ENCODE measurements around the gene CYB5R3.
"Not testable (repeated sequence)": the region's sequence is repeated elsewhere in the genome, so short reads cannot be mapped to it uniquely, and the experiment has no call there.

Gene CYB5R3

DNA sequence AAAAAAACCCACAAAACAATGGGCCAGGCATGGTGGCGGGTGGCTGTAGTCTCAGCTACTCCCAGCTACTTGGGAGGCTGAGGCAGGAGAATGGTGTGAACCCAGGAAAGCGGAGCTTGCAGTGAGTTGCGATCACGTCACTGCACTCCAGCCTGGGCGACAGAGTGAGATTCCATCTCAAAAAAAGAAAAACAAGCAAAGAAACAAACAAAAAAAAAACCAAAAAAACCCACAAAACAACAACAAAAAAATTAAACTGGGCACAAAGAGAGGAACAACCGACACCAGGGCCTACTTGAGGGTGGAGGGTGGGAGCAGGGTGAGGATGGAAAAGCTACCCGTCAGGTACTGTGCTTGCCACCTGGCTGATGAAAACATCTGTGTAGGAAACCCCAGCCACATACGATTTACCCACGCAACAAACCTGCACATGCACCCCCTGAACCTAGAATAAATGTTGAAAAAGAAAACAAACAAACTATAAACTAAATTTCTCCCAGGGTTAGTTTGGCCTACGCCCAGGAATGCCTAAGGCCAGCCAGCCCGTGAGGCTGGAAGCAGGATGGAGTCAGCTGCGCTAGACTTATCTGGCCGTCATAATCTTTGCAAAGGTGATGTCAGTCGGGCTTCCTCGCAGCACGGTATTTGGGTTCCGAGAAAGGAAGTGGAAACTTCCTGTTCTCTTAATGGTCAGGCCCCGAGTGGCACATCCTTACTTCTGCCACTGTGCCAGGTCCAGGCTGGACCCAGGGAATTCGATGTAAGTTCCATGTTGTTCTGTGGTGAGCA is 21.9 kb upstream of the CYB5R3 start (continued):
- TF ChIP-seq RARB (CRISPR knock-in tag; IDR thresholded peaks at IDR 0.05) (no peak), ZNF565 (CRISPR knock-in tag; conservative IDR thresholded peaks at IDR 0.05; ENCODE audit: low read depth) (no peak), ZFP30 (CRISPR knock-in tag; IDR thresholded peaks at IDR 0.05) (no peak), ZNF70 (CRISPR knock-in tag; IDR thresholded peaks at IDR 0.05) (no peak), ESRRG (CRISPR knock-in tag; IDR thresholded peaks at IDR 0.05) (no peak), ZFP3 (CRISPR knock-in tag; IDR thresholded peaks at IDR 0.05) (no peak)

DNA sequence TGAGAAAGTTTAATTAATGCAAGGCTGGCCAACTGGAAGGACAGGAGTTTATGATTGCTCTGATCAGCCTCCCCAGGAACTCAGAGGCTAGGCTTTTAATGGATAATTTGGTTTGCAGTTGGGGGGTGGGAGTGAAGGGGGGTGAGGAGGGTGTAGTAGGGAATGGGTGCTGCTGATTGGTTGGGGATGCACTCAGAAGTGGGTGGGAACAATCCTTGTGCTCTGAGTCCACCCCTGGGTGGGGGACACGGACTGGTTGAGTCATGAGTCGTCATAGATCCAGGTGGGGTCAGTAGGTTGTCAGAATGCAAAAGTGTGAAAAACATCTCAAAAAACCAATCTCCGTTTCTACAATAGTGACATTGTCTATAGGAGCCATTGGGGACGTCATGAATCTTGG is 20.9 kb upstream of the CYB5R3 start:
- TF ChIP-seq ZNF8 (CRISPR knock-in tag; IDR thresholded peaks at IDR 0.05) = no peak
- no peak for TF ChIP-seq SNAI2 (CRISPR knock-in tag; IDR thresholded peaks at IDR 0.05)
- TF ChIP-seq PPARA (CRISPR knock-in tag; IDR thresholded peaks at IDR 0.05; ENCODE audit: borderline replicate concordance) = no peak
- no peak for TF ChIP-seq OSR1 (CRISPR knock-in tag; IDR thresholded peaks at IDR 0.05)
- TF ChIP-seq, protein P1, sequence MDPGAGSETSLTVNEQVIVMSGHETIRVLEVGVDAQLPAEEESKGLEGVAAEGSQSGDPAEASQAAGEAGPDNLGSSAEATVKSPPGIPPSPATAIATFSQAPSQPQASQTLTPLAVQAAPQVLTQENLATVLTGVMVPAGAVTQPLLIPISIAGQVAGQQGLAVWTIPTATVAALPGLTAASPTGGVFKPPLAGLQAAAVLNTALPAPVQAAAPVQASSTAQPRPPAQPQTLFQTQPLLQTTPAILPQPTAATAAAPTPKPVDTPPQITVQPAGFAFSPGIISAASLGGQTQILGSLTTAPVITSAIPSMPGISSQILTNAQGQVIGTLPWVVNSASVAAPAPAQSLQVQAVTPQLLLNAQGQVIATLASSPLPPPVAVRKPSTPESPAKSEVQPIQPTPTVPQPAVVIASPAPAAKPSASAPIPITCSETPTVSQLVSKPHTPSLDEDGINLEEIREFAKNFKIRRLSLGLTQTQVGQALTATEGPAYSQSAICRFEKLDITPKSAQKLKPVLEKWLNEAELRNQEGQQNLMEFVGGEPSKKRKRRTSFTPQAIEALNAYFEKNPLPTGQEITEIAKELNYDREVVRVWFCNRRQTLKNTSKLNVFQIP (CRISPR knock-in tag; IDR thresholded peaks at IDR 0.05; ENCODE audit: borderline replicate concordance, low read depth) = no peak
- no peak for TF ChIP-seq ARNTL (CRISPR knock-in tag; IDR thresholded peaks at IDR 0.05; ENCODE audit: borderline replicate concordance, low read depth)
- no peak for TF ChIP-seq TCF4 (CRISPR knock-in tag; IDR thresholded peaks at IDR 0.05; ENCODE audit: borderline replicate concordance)
- no peak for TF ChIP-seq ZNF565 (CRISPR knock-in tag; conservative IDR thresholded peaks at IDR 0.05; ENCODE audit: low read depth)
- no peak for TF ChIP-seq GLIS3 (CRISPR knock-in tag; IDR thresholded peaks at IDR 0.05)
- no peak for TF ChIP-seq TOX (CRISPR knock-in tag; IDR thresholded peaks at IDR 0.05; ENCODE audit: borderline replicate concordance)
- no peak for ATAC-seq

DNA sequence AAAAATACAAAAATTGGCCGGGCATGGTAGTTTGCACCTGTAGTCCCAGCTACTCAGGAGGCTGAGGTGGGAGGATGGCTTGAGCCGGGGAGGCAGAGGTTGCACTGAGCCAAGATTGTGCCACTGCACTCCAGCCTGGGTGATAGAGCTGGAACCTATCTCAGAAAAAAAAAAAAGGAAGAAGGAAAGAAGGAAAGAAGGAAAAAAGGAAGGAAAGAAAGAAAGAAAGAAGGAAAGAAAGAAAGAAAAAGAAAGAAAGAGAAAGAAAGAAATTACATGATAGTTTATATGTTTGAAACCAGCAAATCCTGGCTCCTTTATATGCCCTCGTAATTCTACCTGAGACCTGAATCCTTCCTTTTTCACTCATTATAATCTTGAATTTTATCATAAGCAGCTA is 17.2 kb upstream of the CYB5R3 start:
- ATAC-seq = not testable (repeated sequence)

GRCh38 chr22:42664976-42665831 is 16.0 kb upstream of the CYB5R3 start:
- TF ChIP-seq PATZ1 (CRISPR knock-in tag; IDR thresholded peaks at IDR 0.05; ENCODE audit: borderline replicate concordance) = no peak
- TF ChIP-seq GLIS3 (CRISPR knock-in tag; IDR thresholded peaks at IDR 0.05) = no peak
- TF ChIP-seq OSR1 (CRISPR knock-in tag; IDR thresholded peaks at IDR 0.05) = no peak
- TF ChIP-seq BACH2 (CRISPR knock-in tag; IDR thresholded peaks at IDR 0.05; ENCODE audit: borderline replicate concordance) = no peak
- no peak for TF ChIP-seq ISL1 (CRISPR knock-in tag; IDR thresholded peaks at IDR 0.05)
- no peak for TF ChIP-seq ZNF70 (CRISPR knock-in tag; IDR thresholded peaks at IDR 0.05)
- TF ChIP-seq, protein P2, sequence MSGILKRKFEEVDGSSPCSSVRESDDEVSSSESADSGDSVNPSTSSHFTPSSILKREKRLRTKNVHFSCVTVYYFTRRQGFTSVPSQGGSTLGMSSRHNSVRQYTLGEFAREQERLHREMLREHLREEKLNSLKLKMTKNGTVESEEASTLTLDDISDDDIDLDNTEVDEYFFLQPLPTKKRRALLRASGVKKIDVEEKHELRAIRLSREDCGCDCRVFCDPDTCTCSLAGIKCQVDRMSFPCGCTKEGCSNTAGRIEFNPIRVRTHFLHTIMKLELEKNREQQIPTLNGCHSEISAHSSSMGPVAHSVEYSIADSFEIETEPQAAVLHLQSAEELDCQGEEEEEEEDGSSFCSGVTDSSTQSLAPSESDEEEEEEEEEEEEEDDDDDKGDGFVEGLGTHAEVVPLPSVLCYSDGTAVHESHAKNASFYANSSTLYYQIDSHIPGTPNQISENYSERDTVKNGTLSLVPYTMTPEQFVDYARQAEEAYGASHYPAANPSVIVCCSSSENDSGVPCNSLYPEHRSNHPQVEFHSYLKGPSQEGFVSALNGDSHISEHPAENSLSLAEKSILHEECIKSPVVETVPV (CRISPR knock-in tag; IDR thresholded peaks at IDR 0.05) = no peak
- TF ChIP-seq, protein P1 (CRISPR knock-in tag; IDR thresholded peaks at IDR 0.05; ENCODE audit: borderline replicate concordance, low read depth) = no peak
- no peak for TF ChIP-seq ZNF8 (CRISPR knock-in tag; IDR thresholded peaks at IDR 0.05)
- TF ChIP-seq CSDC2 (CRISPR knock-in tag; IDR thresholded peaks at IDR 0.05) = no peak
- no peak for TF ChIP-seq ARNTL (CRISPR knock-in tag; IDR thresholded peaks at IDR 0.05; ENCODE audit: borderline replicate concordance, low read depth)
- TF ChIP-seq ZC3H10 (CRISPR knock-in tag; IDR thresholded peaks at IDR 0.05) = no peak
- TF ChIP-seq RARB (CRISPR knock-in tag; IDR thresholded peaks at IDR 0.05) = no peak
- TF ChIP-seq ZNF565 (CRISPR knock-in tag; conservative IDR thresholded peaks at IDR 0.05; ENCODE audit: low read depth) = no peak
- no peak for TF ChIP-seq TCF4 (CRISPR knock-in tag; IDR thresholded peaks at IDR 0.05; ENCODE audit: borderline replicate concordance)
- TF ChIP-seq, protein P3, sequence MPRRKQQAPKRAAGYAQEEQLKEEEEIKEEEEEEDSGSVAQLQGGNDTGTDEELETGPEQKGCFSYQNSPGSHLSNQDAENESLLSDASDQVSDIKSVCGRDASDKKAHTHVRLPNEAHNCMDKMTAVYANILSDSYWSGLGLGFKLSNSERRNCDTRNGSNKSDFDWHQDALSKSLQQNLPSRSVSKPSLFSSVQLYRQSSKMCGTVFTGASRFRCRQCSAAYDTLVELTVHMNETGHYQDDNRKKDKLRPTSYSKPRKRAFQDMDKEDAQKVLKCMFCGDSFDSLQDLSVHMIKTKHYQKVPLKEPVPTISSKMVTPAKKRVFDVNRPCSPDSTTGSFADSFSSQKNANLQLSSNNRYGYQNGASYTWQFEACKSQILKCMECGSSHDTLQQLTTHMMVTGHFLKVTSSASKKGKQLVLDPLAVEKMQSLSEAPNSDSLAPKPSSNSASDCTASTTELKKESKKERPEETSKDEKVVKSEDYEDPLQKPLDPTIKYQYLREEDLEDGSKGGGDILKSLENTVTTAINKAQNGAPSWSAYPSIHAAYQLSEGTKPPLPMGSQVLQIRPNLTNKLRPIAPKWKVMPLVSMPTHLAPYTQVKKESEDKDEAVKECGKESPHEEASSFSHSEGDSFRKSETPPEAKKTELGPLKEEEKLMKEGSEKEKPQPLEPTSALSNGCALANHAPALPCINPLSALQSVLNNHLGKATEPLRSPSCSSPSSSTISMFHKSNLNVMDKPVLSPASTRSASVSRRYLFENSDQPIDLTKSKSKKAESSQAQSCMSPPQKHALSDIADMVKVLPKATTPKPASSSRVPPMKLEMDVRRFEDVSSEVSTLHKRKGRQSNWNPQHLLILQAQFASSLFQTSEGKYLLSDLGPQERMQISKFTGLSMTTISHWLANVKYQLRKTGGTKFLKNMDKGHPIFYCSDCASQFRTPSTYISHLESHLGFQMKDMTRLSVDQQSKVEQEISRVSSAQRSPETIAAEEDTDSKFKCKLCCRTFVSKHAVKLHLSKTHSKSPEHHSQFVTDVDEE (CRISPR knock-in tag; IDR thresholded peaks at IDR 0.05) = no peak
- no peak for TF ChIP-seq CREB5 (CRISPR knock-in tag; IDR thresholded peaks at IDR 0.05; ENCODE audit: low read depth)
- TF ChIP-seq SNAI2 (CRISPR knock-in tag; IDR thresholded peaks at IDR 0.05) = no peak
- TF ChIP-seq ZFP30 (CRISPR knock-in tag; IDR thresholded peaks at IDR 0.05) = no peak
- no peak for TF ChIP-seq TOX (CRISPR knock-in tag; IDR thresholded peaks at IDR 0.05; ENCODE audit: borderline replicate concordance)
- ATAC-seq = no peak

All from SK-N-SH treated with all-trans-retinoic acid at 6 μM for 48 hours (cell line).